ENCODE results near the gene DNAH1.

- no peak for TF ChIP-seq EP300 (IDR thresholded peaks at IDR 0.05)
- TF ChIP-seq CTCF (IDR thresholded peaks at IDR 0.05), result no peak
Observed at GRCh38 chr3:52352566-52352965, 36.4 kb downstream of the DNAH1 start.
